ENCODE results near the gene HMSD. TPM values are rescaled to one million over a fixed set of nuclear protein-coding genes. Genes with fewer than 3 reads are reported as not detected.
A peak's percentile ranks its signal among the peaks of the same experiment; 100 is the strongest.

The HMSD gene
- 15.0 TPM for polyA plus RNA-seq (2013, experiment 1 of 2)
- polyA plus RNA-seq (2013, experiment 2 of 2): 11.1 TPM

GRCh38 chr18:63949068-63949737 is at the start of gene HMSD:
Gene HMSD, plus strand, starts transcription at chr18:63949301. Its CDS starts 4,155 bp downstream, at chr18:63953456.
- peaks cover 0 to 3% of the 10 kb centered on the region in 2 donors for H3K4me1 ChIP-seq (ENCODE audit: control insufficient read depth in 2 of 2, insufficient read depth in 1 of 2, low read depth in 1 of 2, low read length in 2 of 2)

GRCh38 chr18:63903851-63904570 is 45.1 kb upstream of the HMSD start:
- no peak overlapping the region for H2BK12ac ChIP-seq (ENCODE audit: low read length)

More at GRCh38 chr18:63949068-63949737, at the start of gene HMSD:
- Histone ChIP-seq H2BK12ac (ENCODE audit: low read length) (no peak within 1 kb of the TSS), H3K4me3 (ENCODE audit: low read length in 2 of 2) (peak within 1 kb of the TSS in 1 of 2 donors; percentile 76), H3K18ac (ENCODE audit: low read length) (peak within 1 kb of the TSS; percentile 90), H3K27ac (replicated peaks; ENCODE audit: low read length) (no peak within 1 kb of the TSS), H3K9me3 (replicated peaks in 1 of 2; ENCODE audit: control insufficient read depth in 2 of 2, insufficient read depth in 1 of 2, low read depth in 1 of 2, low read length in 2 of 2) (no peaks in the 10 kb centered on the region), H4K8ac (ENCODE audit: low read depth, low read length) (peak within 1 kb of the TSS; percentile 92), H3K27me3 (ENCODE audit: control insufficient read depth in 3 of 3, insufficient read depth in 3 of 3, low read depth in 1 of 3, low read length in 3 of 3) (peaks cover 0 to 36% (median 0%) of the 10 kb centered on the region in 3 experiments), H2BK5ac (ENCODE audit: low read length) (peak within 1 kb of the TSS; percentile 87), H2AK5ac (ENCODE audit: low read depth, low read length) (no peak within 1 kb of the TSS), H2BK15ac (ENCODE audit: low read length) (peak within 1 kb of the TSS; percentile 89), H2AFZ (ENCODE audit: low read length) (peak within 1 kb of the TSS; percentile 56), H3K4me2 (ENCODE audit: insufficient read depth, low read length, poor library complexity, severe bottlenecking) (peak within 1 kb of the TSS; percentile 54), H3K23ac (ENCODE audit: low read depth, low read length, poor library complexity) (no peak within 1 kb of the TSS), H3K9ac (ENCODE audit: low read depth, low read length, poor library complexity) (peak within 1 kb of the TSS; percentile 44), H2BK120ac (ENCODE audit: low read depth, low read length) (no peak within 1 kb of the TSS), H3K79me1 (ENCODE audit: low read depth, low read length) (no peaks in the 10 kb centered on the region), H4K91ac (ENCODE audit: low read depth, low read length, poor library complexity) (no peak within 1 kb of the TSS), H3K36me3 (replicated peaks in 1 of 2; ENCODE audit: control insufficient read depth in 2 of 2, insufficient read depth in 2 of 2, low read length in 2 of 2) (no peaks in the 10 kb centered on the region), H3K14ac (ENCODE audit: low read length) (peak within 1 kb of the TSS; percentile 71), H3K4ac (ENCODE audit: low read length) (peak within 1 kb of the TSS; percentile 37)
- WGBS, 2 donors (ENCODE audit: extremely low coverage in 2 of 2, insufficient read length in 2 of 2, insufficient replicate concordance in 1 of 2): no CpG with 5 or more reads among the region's 35 CpGs
- DNase-seq (ENCODE audit: low spot score): peak; percentile 35

GRCh38 chr18:63904694-63905093 is 44.4 kb upstream of the HMSD start:
- Histone ChIP-seq H3K23ac (ENCODE audit: low read depth, low read length, poor library complexity) (no peak overlapping the region), H3K18ac (ENCODE audit: low read length) (no peak overlapping the region), H2BK12ac (ENCODE audit: low read length) (no peak overlapping the region), H3K9ac (ENCODE audit: low read depth, low read length, poor library complexity) (no peak overlapping the region), H2AFZ (ENCODE audit: low read length) (no peak overlapping the region), H3K36me3 (replicated peaks in 1 of 2; ENCODE audit: control insufficient read depth in 2 of 2, insufficient read depth in 2 of 2, low read length in 2 of 2) (no peaks in the 10 kb centered on the region), H3K79me1 (ENCODE audit: low read depth, low read length) (no peaks in the 10 kb centered on the region), H2BK15ac (ENCODE audit: low read length) (no peak overlapping the region), H3K27me3 (ENCODE audit: control insufficient read depth in 3 of 3, insufficient read depth in 3 of 3, low read depth in 1 of 3, low read length in 3 of 3) (no peaks in the 10 kb centered on the region), H3K4me3 (ENCODE audit: low read length in 2 of 2) (no peak overlapping the region), H3K14ac (ENCODE audit: low read length) (no peak overlapping the region), H4K91ac (ENCODE audit: low read depth, low read length, poor library complexity) (no peak overlapping the region), H2BK120ac (ENCODE audit: low read depth, low read length) (no peak overlapping the region), H2AK5ac (ENCODE audit: low read depth, low read length) (no peak overlapping the region), H4K8ac (ENCODE audit: low read depth, low read length) (no peak overlapping the region), H3K4ac (ENCODE audit: low read length) (no peak overlapping the region), H3K27ac (replicated peaks; ENCODE audit: low read length) (no peak overlapping the region), H3K4me1 (ENCODE audit: control insufficient read depth in 2 of 2, insufficient read depth in 1 of 2, low read depth in 1 of 2, low read length in 2 of 2) (no peaks in the 10 kb centered on the region), H2BK5ac (ENCODE audit: low read length) (no peak overlapping the region), H3K9me3 (replicated peaks in 1 of 2; ENCODE audit: control insufficient read depth in 2 of 2, insufficient read depth in 1 of 2, low read depth in 1 of 2, low read length in 2 of 2) (no peaks in the 10 kb centered on the region), H3K4me2 (ENCODE audit: insufficient read depth, low read length, poor library complexity, severe bottlenecking) (no peak overlapping the region)
- WGBS, 2 donors (ENCODE audit: extremely low coverage in 2 of 2, insufficient read length in 2 of 2, insufficient replicate concordance in 1 of 2): no CpG with 5 or more reads among the region's 1 CpG
- no peak for DNase-seq (ENCODE audit: low spot score)

More at GRCh38 chr18:63903851-63904570, 45.1 kb upstream of the HMSD start:
- Histone ChIP-seq H3K36me3 (replicated peaks in 1 of 2; ENCODE audit: control insufficient read depth in 2 of 2, insufficient read depth in 2 of 2, low read length in 2 of 2) (no peaks in the 10 kb centered on the region), H2AK5ac (ENCODE audit: low read depth, low read length) (no peak overlapping the region), H3K9ac (ENCODE audit: low read depth, low read length, poor library complexity) (no peak overlapping the region), H3K23ac (ENCODE audit: low read depth, low read length, poor library complexity) (no peak overlapping the region), H3K4me1 (ENCODE audit: control insufficient read depth in 2 of 2, insufficient read depth in 1 of 2, low read depth in 1 of 2, low read length in 2 of 2) (no peaks in the 10 kb centered on the region), H3K27me3 (ENCODE audit: control insufficient read depth in 3 of 3, insufficient read depth in 3 of 3, low read depth in 1 of 3, low read length in 3 of 3) (no peaks in the 10 kb centered on the region), H3K27ac (replicated peaks; ENCODE audit: low read length) (no peak overlapping the region), H3K18ac (ENCODE audit: low read length) (no peak overlapping the region), H3K4me3 (ENCODE audit: low read length in 2 of 2) (no peak overlapping the region), H3K4me2 (ENCODE audit: insufficient read depth, low read length, poor library complexity, severe bottlenecking) (no peak overlapping the region), H4K91ac (ENCODE audit: low read depth, low read length, poor library complexity) (no peak overlapping the region), H3K79me1 (ENCODE audit: low read depth, low read length) (no peaks in the 10 kb centered on the region), H2BK5ac (ENCODE audit: low read length) (no peak overlapping the region), H2BK15ac (ENCODE audit: low read length) (no peak overlapping the region), H3K9me3 (replicated peaks in 1 of 2; ENCODE audit: control insufficient read depth in 2 of 2, insufficient read depth in 1 of 2, low read depth in 1 of 2, low read length in 2 of 2) (no peaks in the 10 kb centered on the region), H2AFZ (ENCODE audit: low read length) (no peak overlapping the region), H4K8ac (ENCODE audit: low read depth, low read length) (no peak overlapping the region), H3K14ac (ENCODE audit: low read length) (no peak overlapping the region), H3K4ac (ENCODE audit: low read length) (no peak overlapping the region), H2BK120ac (ENCODE audit: low read depth, low read length) (no peak overlapping the region)
- WGBS, 2 donors (ENCODE audit: extremely low coverage in 2 of 2, insufficient read length in 2 of 2, insufficient replicate concordance in 1 of 2): no CpG with 5 or more reads among the region's 1 CpG
- DNase-seq (ENCODE audit: low spot score): no peak

GRCh38 chr18:63905361-63905760 is 43.7 kb upstream of the HMSD start:
- Histone ChIP-seq H2BK12ac (ENCODE audit: low read length) (no peak overlapping the region), H2AFZ (ENCODE audit: low read length) (no peak overlapping the region), H3K9ac (ENCODE audit: low read depth, low read length, poor library complexity) (no peak overlapping the region), H2AK5ac (ENCODE audit: low read depth, low read length) (no peak overlapping the region), H4K91ac (ENCODE audit: low read depth, low read length, poor library complexity) (no peak overlapping the region), H3K4me3 (ENCODE audit: low read length in 2 of 2) (no peak overlapping the region), H3K4me2 (ENCODE audit: insufficient read depth, low read length, poor library complexity, severe bottlenecking) (no peak overlapping the region), H4K8ac (ENCODE audit: low read depth, low read length) (no peak overlapping the region), H3K9me3 (replicated peaks in 1 of 2; ENCODE audit: control insufficient read depth in 2 of 2, insufficient read depth in 1 of 2, low read depth in 1 of 2, low read length in 2 of 2) (no peaks in the 10 kb centered on the region), H2BK5ac (ENCODE audit: low read length) (no peak overlapping the region), H2BK15ac (ENCODE audit: low read length) (no peak overlapping the region), H3K14ac (ENCODE audit: low read length) (no peak overlapping the region), H3K4me1 (ENCODE audit: control insufficient read depth in 2 of 2, insufficient read depth in 1 of 2, low read depth in 1 of 2, low read length in 2 of 2) (no peaks in the 10 kb centered on the region), H3K4ac (ENCODE audit: low read length) (no peak overlapping the region), H3K79me1 (ENCODE audit: low read depth, low read length) (no peaks in the 10 kb centered on the region), H3K36me3 (replicated peaks in 1 of 2; ENCODE audit: control insufficient read depth in 2 of 2, insufficient read depth in 2 of 2, low read length in 2 of 2) (no peaks in the 10 kb centered on the region), H3K27me3 (ENCODE audit: control insufficient read depth in 3 of 3, insufficient read depth in 3 of 3, low read depth in 1 of 3, low read length in 3 of 3) (no peaks in the 10 kb centered on the region), H3K18ac (ENCODE audit: low read length) (no peak overlapping the region), H2BK120ac (ENCODE audit: low read depth, low read length) (no peak overlapping the region), H3K27ac (replicated peaks; ENCODE audit: low read length) (no peak overlapping the region), H3K23ac (ENCODE audit: low read depth, low read length, poor library complexity) (no peak overlapping the region)
- WGBS, 2 donors (ENCODE audit: extremely low coverage in 2 of 2, insufficient read length in 2 of 2, insufficient replicate concordance in 1 of 2): no CpG with 5 or more reads among the region's 2 CpGs
- no peak for DNase-seq (ENCODE audit: low spot score)
